Femur (tissue), 1 donor: ENCODE results near the gene TMEM164.

ENCODE experiments used
- DNase-seq: peaks from one replicate; pipeline ENCODE4 v3.0.0-alpha.2; 2017

Gene TMEM164

GRCh38 chrX:110086162-110086915 lies 83.4 kb downstream of the TMEM164 start:
- no peak for DNase-seq

- DNase-seq, result no peak
Observed at GRCh38 chrX:110086916-110087484, 84.1 kb downstream of the TMEM164 start.

GRCh38 chrX:110087485-110088356 lies 84.8 kb downstream of the TMEM164 start:
- DNase-seq, result no peak

- peak; percentile 40 for DNase-seq
Observed at GRCh38 chrX:110089656-110090403, 86.9 kb downstream of the TMEM164 start.

GRCh38 chrX:110097920-110098319 lies 95.0 kb downstream of the TMEM164 start:
- no peak for DNase-seq

- no peak for DNase-seq
Observed at GRCh38 chrX:110103344-110103743, 100.4 kb downstream of the TMEM164 start.

GRCh38 chrX:110104078-110104477 lies 101.2 kb downstream of the TMEM164 start:
- no peak for DNase-seq

- DNase-seq, result no peak
Observed at GRCh38 chrX:110108381-110108821, 105.5 kb downstream of the TMEM164 start.

- DNase-seq, result no peak
Observed at GRCh38 chrX:110114260-110114776, 111.4 kb downstream of the TMEM164 start.

GRCh38 chrX:110116066-110116980 lies 113.4 kb downstream of the TMEM164 start:
- no peak for DNase-seq

- DNase-seq, result no peak
Observed at GRCh38 chrX:110118530-110118929, 115.6 kb downstream of the TMEM164 start.

- DNase-seq, result no peak
Observed at GRCh38 chrX:110119480-110119879, 116.6 kb downstream of the TMEM164 start.

- no peak for DNase-seq
Observed at GRCh38 chrX:110120025-110120424, 117.1 kb downstream of the TMEM164 start.

- no peak for DNase-seq
Observed at GRCh38 chrX:110123331-110123782, 120.4 kb downstream of the TMEM164 start.

GRCh38 chrX:110125446-110126162 lies 122.7 kb downstream of the TMEM164 start:
- DNase-seq, result no peak

- DNase-seq, result no peak
Observed at GRCh38 chrX:110131031-110131430, 128.1 kb downstream of the TMEM164 start.

- no peak for DNase-seq
Observed at GRCh38 chrX:110132450-110133114, 129.7 kb downstream of the TMEM164 start.

- no peak for DNase-seq
Observed at GRCh38 chrX:110133735-110134370, 130.9 kb downstream of the TMEM164 start.

- no peak for DNase-seq
Observed at GRCh38 chrX:110135618-110136017, 132.7 kb downstream of the TMEM164 start.

- no peak for DNase-seq
Observed at GRCh38 chrX:110136136-110136535, 133.2 kb downstream of the TMEM164 start.
